NCI-H526 (cell line): ENCODE measurements around the gene NRIP2.

Experiments
- DNase-seq, 2 experiments: peaks; one replicate each; lab custom pipeline; 2025; lab: John Stamatoyannopoulos, UW

The NRIP2 gene

DNA sequence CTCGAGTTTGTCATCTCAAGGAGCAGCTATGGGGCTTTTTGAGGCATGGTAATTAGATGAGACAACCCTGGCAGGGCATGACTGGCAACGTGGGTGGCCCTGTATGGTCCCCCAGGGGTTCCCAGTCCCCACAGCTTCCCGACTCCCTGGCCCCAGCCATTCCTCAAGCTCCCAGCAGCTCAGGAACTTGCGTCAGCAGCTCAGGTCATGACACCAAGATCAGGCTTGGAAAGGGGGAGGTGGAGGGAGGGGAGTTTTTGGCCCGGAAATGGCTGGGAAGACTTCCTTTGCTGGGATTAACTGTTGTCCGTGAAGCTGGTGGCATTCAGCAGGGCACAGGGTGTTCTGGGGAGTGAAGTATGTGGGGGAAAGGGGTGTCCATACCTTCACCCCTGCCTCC, 10.4 kb upstream of the NRIP2 start:
- no peak for DNase-seq

DNA sequence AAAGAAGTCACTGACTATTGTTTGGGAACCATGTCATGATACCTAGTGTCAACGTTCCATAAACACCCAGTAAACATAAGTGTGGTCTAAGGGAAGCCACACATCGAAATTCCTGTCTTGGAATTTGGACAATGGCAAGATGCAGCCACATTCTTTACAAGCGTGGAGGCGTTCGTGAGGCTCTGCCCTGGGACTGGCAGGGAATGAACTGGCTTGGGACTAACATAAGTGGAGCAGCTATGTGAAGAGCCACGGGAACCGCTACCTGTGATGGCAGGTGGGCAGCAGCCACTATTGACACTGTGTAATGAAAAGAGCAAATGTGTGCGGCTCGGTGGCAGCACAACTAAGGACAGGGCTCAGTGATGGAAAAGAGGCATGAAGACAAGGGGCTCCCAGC, 10.0 kb upstream of the NRIP2 start:
- DNase-seq = no peak

DNA sequence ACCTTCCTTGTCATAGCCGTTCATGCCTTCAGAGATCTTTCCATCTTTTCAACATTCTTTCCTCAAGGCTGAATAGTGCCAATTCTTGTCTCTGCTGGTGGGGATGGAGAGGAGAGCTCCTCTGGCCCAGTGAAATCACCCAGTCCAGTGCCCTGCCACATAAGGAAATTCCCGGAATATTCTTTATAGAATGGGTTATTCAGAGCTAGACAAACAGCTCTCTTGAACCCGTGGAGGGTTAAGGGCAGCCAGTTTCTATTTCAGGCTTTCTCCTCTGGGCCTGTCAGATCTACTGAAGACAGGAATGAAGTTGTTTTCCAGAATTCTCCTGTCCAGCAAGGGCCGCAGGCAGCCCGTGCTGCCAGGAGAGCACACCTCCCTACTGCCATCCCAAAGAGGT, 8.1 kb upstream of the NRIP2 start:
- DNase-seq = no peak

DNA sequence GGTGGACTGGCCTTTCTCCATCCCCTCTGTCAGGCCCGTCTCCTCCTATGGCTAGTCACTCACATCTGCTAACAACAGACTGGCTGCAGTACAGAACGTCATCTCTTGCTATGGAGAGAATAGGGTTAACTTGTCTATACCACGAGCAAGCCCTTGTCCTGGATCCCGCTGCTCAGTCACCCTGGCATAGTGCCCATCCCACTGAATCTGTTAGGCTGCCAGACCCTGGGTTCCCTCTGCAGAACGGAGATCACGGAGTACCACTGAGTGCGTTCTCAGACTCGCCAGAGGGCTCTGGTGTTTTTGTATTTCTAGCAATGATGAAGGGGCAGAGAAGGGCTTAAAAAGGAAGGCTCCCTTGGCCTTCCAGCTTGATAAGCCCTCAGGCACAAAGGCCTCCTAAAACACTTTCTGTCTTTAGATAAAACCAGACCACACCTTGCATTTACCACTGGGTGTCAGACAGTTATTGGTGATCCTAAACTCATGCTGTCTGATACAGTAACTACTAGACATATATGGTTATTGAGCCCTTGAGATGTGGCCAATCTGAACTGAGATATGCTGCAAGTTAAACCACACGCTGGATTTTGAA, 6.3 kb upstream of the NRIP2 start:
- no peak for DNase-seq

DNA sequence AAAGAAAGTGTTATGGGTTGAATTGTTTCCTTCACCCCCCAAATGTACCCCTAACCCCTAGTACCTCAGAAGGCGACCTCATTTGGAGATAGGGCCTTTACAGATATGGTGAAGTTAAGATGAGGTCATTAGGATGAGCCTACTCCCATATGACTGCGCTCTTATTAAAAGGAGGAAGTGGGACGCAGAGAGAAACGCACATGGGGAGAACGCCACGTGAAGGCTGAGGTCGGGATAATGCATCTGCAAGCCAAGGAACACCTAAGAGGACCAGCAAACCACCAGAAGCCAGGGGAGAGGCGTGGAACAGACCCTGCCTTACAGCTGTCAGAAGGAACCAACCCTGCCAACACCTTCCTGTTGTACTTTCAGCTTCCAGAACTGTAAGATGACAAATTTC, 1.7 kb upstream of the NRIP2 start:
- DNase-seq = no peak

DNA sequence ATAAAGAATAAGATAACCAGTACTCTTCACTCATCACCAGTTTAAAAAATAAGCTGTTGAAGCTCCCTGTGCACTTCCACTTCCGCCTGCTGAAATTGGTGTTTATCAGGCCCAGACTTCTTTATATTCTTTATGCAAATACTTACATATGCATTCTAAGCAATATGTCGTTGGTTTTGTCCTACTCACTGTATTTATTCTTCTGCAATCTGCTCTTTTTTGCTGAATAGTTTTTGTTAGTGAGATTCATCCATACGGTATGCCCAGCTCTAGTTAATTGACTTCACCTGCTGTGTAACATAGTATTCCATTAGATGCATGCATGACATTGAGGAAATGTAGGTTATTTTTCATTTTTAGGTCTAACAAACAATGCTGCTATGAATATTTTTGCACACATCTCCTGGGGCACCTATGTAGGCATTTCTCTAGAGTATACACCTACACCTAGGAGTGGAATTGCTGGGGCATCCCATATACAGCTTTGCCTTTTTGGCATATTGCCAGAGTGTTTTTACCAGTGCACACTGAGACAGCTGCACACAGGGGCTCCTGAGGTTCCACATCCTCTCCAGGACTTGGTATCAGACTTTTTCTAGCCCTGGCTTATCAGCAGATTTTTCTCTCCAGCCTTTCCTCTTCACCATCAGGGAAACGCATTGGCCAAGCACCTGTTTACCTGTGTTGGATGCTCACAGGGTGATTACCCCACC, 1.0 kb upstream of the NRIP2 start:
- peak; percentile 23 to 36 for DNase-seq

DNA sequence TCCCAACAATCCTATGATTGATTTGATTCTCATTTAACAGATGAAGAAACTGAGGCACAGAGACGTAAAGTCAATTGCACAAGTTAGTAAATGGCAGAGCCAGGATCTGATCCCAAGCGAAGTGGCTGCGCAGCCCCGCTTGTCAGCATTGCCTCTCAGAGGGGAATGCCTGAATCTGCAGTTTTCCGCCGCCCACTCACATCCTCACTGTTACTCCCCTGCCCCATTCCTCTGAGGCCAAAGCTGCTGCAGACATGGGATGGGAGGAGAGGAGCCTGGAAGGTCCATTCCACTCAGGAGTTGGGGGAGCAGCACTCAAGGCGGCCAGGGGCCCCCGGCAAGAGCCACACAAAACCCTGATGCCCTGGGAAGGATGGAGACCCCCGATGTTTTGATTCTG, 1.0 kb downstream of the NRIP2 start:
- DNase-seq = no peak

DNA sequence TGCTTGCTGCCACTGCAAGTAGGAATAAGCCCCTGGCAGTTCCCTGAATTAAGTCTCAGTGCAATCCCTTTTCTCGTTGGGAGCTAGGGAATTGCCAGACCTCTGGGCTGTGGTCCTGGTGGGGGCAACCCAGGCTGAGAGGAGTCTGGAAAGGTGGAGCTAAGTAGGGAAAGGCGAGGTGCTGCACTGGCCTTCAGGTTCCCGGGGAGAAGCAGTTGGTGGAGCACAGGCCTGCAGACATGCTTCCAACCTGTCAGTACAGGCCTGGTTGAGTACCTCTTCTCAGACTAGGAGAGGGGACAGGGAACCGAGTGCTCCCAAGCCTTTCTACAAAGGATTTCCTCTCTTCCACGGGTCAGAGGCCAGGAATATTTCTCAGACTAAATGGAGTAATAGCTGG, 1.5 kb downstream of the NRIP2 start:
- no peak for DNase-seq

DNA sequence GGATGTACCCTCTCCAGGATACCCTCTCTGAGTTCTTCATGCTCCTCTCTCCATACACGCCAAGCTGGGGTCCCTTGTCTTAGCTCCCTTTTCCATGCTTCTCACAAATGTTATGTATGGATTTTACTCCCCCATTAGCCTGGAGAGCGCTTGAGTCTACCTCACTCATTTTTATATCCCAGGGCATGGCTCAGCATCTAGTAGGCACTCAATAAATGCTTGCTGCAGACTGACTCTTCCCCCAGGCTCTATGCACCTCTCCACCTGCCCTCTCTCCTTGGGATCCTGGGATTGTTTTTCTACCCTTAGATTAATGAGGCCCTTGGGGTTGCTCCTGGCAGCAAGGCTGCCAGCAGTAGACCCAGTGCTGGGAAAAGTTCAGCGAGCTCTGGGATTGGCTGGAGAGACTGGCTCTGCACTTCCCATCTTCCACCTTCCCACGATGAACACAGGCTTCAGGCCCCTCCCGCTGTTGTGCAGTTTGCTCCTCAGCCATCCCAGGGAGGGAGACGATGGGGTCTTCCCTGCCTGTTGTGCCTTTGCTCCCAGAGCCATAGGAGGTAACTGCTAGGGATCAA, 2.2 kb downstream of the NRIP2 start:
- no peak for DNase-seq

DNA sequence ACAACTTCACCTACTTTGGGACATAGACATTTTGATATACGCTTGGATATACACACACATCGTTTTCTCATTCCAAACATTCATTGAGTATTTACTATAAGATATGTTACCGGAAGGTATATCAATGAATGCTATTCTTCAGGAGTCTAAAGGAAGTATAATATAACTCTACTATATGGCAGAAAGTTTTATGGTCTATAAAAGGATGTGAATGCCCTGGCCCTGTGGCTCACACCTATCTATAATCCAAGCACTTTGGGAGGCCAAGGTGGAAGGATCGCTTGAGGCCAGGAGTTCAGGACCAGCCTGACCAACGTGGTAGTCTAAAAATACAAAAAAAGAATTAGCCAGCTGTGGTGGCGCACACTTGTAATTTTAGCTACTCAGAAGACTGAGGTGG, 5.6 kb downstream of the NRIP2 start:
- DNase-seq = no peak

DNA sequence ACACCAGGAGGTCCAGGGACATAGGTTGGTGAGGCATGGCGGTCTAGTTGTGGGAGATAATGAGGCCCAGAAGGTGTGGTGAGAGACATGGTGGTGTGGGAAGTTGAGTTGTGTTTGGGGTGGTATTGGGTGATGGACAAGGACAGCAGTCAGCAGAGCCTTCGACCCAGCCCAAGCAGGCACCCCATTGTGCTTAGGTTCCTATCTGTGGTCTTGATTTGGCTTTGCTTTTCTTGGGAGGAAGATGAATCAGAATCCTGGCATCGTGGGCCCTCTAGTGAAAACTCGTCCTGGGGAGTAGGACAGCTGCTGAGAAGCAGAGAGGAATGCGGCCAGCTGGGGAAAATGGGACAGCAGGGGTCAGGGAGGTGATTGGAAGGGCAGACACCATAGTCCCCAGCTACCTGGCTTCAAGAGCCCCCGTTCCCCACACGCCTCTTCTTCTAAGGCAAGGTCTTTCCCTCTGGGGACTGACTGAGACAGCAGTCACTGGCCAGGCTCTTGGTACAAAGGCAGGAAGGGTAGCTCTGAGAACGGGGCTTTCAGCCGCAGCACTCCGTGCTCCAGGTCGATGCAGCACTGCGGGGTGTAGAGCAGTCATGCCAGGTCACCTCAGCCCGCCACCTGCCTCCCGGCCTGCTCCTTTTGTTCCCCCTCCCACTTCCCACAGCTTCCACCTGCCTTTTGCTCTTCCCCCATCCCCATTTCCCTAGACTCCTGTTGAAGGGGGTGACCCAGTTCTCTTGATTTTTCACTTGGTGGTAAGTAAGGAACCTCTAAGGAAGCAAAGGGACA, 7.9 kb downstream of the NRIP2 start:
- DNase-seq = no peak

DNA sequence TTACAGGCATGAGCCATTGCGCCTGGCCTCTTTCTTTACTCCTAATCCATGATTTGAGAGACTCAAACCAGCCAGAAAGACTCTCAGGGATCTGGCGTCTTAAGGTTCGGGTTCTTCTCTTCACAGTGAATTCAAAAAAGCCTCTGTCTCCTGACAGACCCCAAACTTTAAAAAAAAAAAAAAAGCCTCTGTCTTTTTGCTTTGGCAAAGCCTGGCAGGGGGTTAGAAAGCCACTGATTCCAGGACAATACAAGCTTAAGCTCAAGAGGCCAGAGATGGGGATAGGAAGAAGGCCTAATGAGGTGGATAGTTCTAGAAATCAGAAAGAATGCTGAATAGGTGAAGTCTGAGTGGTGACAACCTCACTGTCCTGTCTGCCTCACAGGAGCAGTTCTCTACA, 8.8 kb downstream of the NRIP2 start:
- no peak for DNase-seq

DNA sequence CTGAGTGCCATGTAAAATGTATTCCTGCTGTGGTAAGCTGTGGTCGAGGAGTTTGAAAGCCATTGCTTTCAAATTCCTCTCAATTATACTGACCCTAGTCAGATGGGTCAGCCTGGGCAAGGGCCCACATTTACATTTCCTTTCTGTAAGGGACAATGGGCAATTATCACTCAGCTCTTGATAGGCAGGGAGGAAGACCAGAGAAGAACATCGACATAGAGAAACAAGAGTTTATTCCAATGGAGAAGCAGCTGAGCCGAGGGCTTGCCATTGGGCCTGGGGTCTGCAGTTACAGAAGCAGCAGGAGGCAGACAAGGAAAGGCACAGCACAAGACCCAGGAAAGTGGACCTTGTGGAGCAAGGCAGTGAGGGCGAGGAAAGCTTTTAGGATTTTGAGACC, 9.7 kb downstream of the NRIP2 start:
- no peak for DNase-seq

DNA sequence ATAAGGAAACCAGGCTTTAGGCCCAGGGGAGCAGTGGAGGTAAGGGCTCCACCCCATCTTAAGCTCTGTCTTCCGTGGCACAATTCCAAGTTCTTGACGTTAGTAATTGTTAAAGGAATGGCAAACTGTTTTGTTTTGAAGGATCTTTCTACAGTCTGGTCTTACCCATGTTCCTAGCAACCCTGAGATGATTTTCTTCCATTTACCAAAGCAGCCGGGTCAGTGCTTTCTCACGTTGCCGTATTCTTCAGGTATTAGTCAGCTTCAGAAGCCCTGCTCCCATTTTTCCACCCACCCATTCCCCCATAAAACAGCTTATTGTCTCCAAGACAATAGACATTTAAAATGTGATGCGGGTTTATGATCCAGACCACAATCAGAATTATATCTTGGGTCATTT, 10.3 kb downstream of the NRIP2 start:
- DNase-seq = no peak

DNA sequence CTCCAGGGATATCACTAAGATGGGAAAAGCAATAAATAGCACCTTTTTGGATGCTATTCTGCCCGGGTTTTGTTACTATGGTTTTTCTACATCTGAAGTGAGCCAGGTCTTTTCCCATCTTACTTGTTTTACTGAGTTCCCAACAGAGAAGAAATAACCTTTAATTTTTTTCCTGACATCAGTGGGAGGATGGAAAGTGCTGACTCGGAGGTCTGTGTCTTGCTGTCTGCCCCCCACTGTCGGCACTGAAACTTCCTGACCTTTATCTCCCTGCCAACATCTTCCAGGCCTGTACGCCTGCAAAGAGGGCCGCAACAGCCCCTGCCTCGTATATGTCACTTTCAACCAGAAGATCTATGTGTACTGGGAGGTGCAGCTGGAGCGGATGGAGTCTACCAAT, 11.4 kb downstream of the NRIP2 start:
- no peak for DNase-seq

DNA sequence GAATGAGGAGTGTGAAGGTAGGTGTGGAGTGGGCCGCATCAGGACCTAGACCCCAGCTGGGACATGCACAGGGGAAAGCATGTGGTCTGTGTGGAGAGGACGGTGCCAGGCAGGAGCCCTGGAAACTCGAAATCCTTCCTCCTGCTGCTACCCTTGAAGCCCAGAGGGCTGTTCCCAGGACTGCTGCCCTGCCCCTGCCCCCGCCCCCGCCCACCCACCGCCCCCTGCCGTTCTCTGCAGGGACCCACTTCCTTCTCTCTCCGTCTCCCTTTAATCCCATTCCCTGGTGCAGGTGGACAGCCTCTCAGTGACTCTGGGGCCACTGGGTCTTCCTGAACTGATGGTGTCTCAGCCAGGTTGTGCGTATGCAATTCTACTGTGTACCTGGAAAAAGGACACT, 14.4 kb downstream of the NRIP2 start:
- no peak for DNase-seq

DNA sequence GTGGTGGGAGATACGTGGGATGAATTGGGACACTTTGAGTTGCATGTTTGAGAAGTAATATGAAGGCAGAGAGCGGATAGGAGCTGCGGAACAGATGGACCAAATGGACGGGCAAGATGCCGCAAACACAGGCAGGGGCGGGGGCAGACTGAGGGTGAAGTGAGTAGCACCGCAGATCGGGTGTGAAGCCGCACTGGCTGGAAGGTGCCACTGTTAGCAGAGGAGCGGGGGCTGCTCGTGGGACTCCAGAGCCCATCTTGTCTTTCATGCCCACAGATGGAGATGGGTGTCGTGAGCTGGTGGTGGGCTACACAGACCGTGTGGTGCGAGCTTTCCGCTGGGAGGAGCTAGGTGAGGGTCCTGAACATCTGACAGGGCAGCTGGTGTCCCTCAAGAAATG, 15.0 kb downstream of the NRIP2 start:
- DNase-seq = no peak

DNA sequence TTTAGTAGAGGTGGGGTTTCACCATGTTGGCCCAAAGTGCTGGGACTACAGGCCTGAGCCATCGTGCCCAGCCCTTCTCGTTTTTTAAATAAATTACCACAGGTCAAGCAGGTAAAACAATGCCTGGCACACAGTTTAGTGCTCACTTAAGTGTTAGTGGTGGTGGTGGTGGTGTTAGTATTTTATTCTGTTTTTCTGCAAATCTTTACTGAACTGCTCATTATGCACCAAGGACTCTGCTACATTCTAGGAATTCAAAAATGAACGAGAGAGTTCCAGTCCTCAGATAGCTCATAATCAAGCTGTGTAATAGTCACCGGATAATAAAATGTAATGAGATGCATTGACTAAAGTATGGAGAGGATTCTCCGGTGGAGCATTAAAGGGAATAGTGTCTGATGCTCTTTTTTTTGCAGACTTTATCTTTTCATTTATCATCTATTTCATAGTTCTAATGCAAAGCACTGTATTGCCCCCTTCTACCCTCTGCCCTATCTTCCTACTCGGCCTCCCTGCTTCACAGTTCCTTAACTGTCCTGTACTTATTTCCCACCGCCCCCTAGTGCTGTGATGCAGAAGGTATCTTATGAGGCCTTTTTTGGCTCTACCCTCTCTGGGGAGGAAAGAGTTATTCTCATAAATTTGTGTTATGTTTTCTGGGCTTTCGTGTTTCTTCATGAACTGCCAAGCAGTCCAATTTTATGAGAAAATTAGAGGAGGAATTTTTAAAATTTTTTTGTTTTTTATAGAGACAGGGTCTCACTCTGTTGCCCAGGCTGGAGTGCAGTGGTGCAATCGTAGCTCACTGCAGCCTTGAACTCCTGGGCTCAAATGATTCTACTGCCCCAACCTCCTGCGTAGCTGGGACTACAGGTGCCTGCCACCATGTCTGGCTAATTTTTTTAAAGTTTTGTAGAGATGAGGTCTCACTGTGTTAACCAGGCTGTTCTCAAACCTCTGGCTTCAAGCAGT, 21.3 kb downstream of the NRIP2 start:
- DNase-seq = peak; percentile 73 to 81

DNA sequence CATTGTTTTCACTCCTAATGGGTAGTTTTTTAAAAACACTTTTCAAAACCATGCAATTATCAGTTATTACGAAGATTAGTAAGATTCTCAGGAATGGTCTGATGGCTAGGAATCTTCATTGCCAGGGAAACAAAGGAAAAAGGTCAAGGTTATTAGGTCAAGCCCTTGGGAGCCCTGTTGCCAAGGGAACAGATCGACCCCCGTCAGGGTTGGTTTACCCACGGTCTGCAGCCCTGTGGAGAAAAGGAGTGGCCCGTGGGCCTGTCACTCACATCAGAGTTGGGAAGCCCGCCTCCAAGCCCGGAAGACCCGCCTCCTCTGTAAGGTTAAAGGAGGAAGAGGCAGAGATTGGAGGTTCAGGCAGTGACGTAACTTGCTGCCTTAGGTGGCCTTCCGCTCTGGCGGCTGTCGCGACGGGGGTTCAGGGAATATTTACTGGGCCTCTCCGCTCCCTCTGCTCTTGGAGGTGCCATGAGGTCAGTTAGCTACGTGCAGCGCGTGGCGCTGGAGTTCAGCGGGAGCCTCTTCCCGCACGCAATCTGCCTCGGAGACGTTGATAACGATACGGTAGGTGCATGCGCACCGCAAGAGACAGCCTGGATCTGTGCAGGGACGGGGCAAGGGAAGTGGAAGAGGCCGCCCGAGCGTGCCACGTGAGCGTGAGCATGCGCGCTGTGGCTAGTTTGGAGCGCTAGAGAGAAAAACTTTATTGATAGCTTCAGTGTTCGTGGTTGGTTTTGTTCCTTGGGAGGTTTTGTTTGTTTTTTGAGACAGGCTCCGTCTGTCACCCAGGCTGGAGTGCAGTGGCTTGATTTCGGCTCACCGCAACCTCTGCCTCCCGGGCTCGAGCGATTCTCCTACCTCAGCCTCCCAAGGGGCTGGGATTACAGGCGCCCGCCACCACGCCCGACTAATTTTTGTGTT, 22.3 kb downstream of the NRIP2 start, which contains the start of gene ITFG2:
ITFG2 (plus strand) TSS at position 379 of the 924 bp plus-strand sequence; CDS start at position 472, 93 bp downstream.
- DNase-seq = peak; percentile 98 to 99

DNA sequence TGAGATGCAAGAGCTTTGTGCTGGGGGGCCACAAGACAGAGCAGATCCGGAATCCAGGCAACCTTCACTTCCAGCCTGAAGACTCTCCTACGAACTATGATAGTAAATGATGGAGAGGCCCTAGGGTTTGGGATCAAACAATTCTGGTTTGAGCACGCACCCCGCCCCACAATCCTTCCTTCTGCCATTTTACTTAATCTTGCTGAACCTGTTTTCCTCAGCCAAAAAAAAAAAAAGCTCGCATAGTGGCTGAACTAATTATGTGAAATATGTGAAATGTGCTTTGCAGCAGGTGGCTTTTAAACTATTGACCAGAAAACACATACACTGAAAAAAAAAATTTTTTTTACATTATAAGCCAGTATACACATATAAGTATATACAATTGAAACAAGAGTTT, 23.0 kb downstream of the NRIP2 start:
- peak in 1 of 2 experiments; percentile 10 for DNase-seq

DNA sequence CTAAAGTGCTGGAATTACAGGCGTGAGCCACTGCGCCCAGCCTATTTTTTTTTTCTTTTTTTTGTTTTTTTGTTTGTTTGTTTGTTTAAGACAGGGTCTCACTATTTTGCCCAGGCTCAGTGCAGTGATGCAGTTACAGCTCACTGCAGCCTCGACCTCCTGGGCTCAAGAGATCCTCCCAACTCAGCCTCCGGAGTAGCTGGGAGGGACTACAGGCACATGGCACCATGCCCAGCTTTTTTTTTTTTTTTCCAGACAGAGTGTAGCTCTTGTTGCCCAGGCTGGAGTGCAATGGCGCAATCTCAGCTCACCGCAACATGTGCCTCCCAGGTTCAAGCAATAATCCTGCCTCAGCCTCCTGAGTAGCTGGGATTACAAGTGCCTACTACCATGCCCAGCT, 28.1 kb downstream of the NRIP2 start:
- DNase-seq = no peak
